ENCODE results near the gene KDM4C. TPM values are rescaled to one million over a fixed set of nuclear protein-coding genes. Genes with fewer than 3 reads are reported as not detected.

KDM4C gene
- total and polyA plus RNA-seq, 10 donors: 11.1 to 85.5 (median 61.9) TPM

GRCh38 chr9:7104625-7105024, 346.9 kb downstream of the KDM4C start:
- intact Hi-C loops (cut with DNase I; ENCODE audit: low total_unique reads): no loop called here
- no peak overlapping the region for H3K4me3 ChIP-seq
- H3K27me3 ChIP-seq (replicated peaks in 1 of 7): no peaks in the 10 kb centered on the region
- H3K9me3 ChIP-seq: peaks cover 0 to 2% (median under 1%) of the 10 kb centered on the region in 8 donors
- WGBS, 5 donors: 90 to 97% (median 92%) methylated on average over 2 of the region's 2 CpGs
- H3K4me1 ChIP-seq: no peaks in the 10 kb centered on the region
- peak overlapping the region in 2 of 8 donors; percentile 41 to 44 for H3K27ac ChIP-seq
- H3K36me3 ChIP-seq: peaks cover 0 to 69% (median 25%) of the 10 kb centered on the region in 6 donors
- DNase-seq: no peak
- TF ChIP-seq POLR2A (IDR thresholded peaks at IDR 0.05): no peak
- no peak for TF ChIP-seq POLR2AphosphoS5 (IDR thresholded peaks at IDR 0.05)
- TF ChIP-seq, protein P1, sequence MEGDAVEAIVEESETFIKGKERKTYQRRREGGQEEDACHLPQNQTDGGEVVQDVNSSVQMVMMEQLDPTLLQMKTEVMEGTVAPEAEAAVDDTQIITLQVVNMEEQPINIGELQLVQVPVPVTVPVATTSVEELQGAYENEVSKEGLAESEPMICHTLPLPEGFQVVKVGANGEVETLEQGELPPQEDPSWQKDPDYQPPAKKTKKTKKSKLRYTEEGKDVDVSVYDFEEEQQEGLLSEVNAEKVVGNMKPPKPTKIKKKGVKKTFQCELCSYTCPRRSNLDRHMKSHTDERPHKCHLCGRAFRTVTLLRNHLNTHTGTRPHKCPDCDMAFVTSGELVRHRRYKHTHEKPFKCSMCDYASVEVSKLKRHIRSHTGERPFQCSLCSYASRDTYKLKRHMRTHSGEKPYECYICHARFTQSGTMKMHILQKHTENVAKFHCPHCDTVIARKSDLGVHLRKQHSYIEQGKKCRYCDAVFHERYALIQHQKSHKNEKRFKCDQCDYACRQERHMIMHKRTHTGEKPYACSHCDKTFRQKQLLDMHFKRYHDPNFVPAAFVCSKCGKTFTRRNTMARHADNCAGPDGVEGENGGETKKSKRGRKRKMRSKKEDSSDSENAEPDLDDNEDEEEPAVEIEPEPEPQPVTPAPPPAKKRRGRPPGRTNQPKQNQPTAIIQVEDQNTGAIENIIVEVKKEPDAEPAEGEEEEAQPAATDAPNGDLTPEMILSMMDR (IDR thresholded peaks at IDR 0.05 in 8 of 11, conservative IDR thresholded peaks at IDR 0.05 in 3 of 11): no peak

- Histone ChIP-seq H3K36me3 (peaks cover 0 to 74% (median 24%) of the 10 kb centered on the region in 6 donors), H3K4me1 (no peaks in the 10 kb centered on the region), H3K9me3 (no peaks in the 10 kb centered on the region), H3K27ac (peak overlapping the region in 4 of 8 donors; percentile 0 to 48 (median 32)), H3K4me3 (no peak overlapping the region), H3K27me3 (replicated peaks in 1 of 7) (no peaks in the 10 kb centered on the region)
- TF ChIP-seq POLR2A (IDR thresholded peaks at IDR 0.05): no peak
- TF ChIP-seq POLR2AphosphoS5 (IDR thresholded peaks at IDR 0.05): no peak
- TF ChIP-seq, protein P1 (IDR thresholded peaks at IDR 0.05 in 8 of 11, conservative IDR thresholded peaks at IDR 0.05 in 3 of 11): no peak
- intact Hi-C loops (cut with DNase I; ENCODE audit: low total_unique reads): no loop called here
- DNase-seq: no peak
- 52 to 79% (median 70%) methylated on average over 2 of the region's 2 CpGs for WGBS, 5 donors
Observed at GRCh38 chr9:7105095-7105494, 347.3 kb downstream of the KDM4C start.

GRCh38 chr9:7108936-7109335, 351.2 kb downstream of the KDM4C start:
- no peaks in the 10 kb centered on the region for H3K27me3 ChIP-seq (replicated peaks in 1 of 7)
- H3K9me3 ChIP-seq: no peaks in the 10 kb centered on the region
- TF ChIP-seq POLR2AphosphoS5 (IDR thresholded peaks at IDR 0.05): no peak
- TF ChIP-seq, protein P1 (IDR thresholded peaks at IDR 0.05 in 8 of 11, conservative IDR thresholded peaks at IDR 0.05 in 3 of 11): no peak
- no peak for TF ChIP-seq POLR2A (IDR thresholded peaks at IDR 0.05)
- DNase-seq: no peak
- intact Hi-C loops (cut with DNase I; ENCODE audit: low total_unique reads): no loop called here
- peaks cover 0 to 98% (median 21%) of the 10 kb centered on the region in 6 donors for H3K36me3 ChIP-seq
- H3K4me1 ChIP-seq: no peaks in the 10 kb centered on the region
- H3K4me3 ChIP-seq: no peak overlapping the region
- H3K27ac ChIP-seq: no peak overlapping the region

GRCh38 chr9:7111413-7111812, 353.6 kb downstream of the KDM4C start:
- Histone ChIP-seq H3K27me3 (replicated peaks in 1 of 7) (no peaks in the 10 kb centered on the region), H3K27ac (no peak overlapping the region), H3K4me3 (no peak overlapping the region), H3K36me3 (peaks cover 0 to 89% (median 13%) of the 10 kb centered on the region in 6 donors), H3K4me1 (no peaks in the 10 kb centered on the region), H3K9me3 (no peaks in the 10 kb centered on the region)
- 61 to 90% (median 65%) methylated on average over 3 of the region's 3 CpGs for WGBS, 5 donors
- TF ChIP-seq, protein P1 (IDR thresholded peaks at IDR 0.05 in 8 of 11, conservative IDR thresholded peaks at IDR 0.05 in 3 of 11): no peak
- TF ChIP-seq POLR2A (IDR thresholded peaks at IDR 0.05): no peak
- no peak for TF ChIP-seq POLR2AphosphoS5 (IDR thresholded peaks at IDR 0.05)
- DNase-seq: no peak
- intact Hi-C loops (cut with DNase I; ENCODE audit: low total_unique reads): no loop called here
